Measurements from ENCODE around the gene DNAH12.

Gene DNAH12

DNA sequence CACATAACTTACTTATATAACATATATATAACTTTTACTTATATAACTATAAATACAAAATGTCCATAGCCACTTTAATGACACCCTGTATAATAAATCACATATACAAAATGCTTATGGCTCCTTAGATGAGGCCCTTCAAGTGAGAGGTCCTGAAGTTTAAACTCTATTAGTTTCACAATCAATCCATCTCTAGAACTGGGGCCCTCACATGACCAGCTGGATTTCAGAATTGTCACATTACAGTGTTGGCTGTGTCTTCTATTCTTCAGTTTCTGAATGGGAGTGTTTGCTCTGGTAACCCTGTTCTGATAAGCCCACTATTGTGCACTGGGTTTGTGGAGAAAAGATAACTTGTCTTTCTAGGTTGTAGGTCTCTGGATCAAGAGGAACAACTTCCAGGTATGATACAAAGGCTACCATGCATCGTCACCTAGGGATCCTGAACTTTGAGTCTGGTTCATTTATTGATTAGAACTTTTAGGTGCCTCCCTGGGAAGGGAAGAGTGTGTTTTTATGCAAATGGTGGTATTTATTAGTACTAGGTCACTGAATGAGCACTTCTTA is 107.9 kb downstream of the DNAH12 start:
- Histone ChIP-seq H2BK15ac (ENCODE audit: low read length) (no peak overlapping the region), H3K9ac (ENCODE audit: low read depth, low read length, poor library complexity) (no peak overlapping the region), H3K79me1 (ENCODE audit: low read depth, low read length) (no peaks in the 10 kb centered on the region), H4K91ac (ENCODE audit: low read depth, low read length, poor library complexity) (no peak overlapping the region), H2BK120ac (ENCODE audit: low read depth, low read length) (no peak overlapping the region), H3K4me1 (ENCODE audit: control insufficient read depth in 2 of 2, insufficient read depth in 1 of 2, low read depth in 1 of 2, low read length in 2 of 2) (no peaks in the 10 kb centered on the region), H2AK5ac (ENCODE audit: low read depth, low read length) (no peak overlapping the region), H3K18ac (ENCODE audit: low read length) (no peak overlapping the region), H3K27ac (replicated peaks; ENCODE audit: low read length) (no peak overlapping the region), H3K14ac (ENCODE audit: low read length) (no peak overlapping the region), H3K9me3 (replicated peaks in 1 of 2; ENCODE audit: control insufficient read depth in 2 of 2, insufficient read depth in 1 of 2, low read depth in 1 of 2, low read length in 2 of 2) (no peaks in the 10 kb centered on the region), H3K4me2 (ENCODE audit: insufficient read depth, low read length, poor library complexity, severe bottlenecking) (no peak overlapping the region), H2AFZ (ENCODE audit: low read length) (no peak overlapping the region), H4K8ac (ENCODE audit: low read depth, low read length) (no peak overlapping the region), H2BK5ac (ENCODE audit: low read length) (no peak overlapping the region), H3K27me3 (ENCODE audit: control insufficient read depth in 3 of 3, insufficient read depth in 3 of 3, low read depth in 1 of 3, low read length in 3 of 3) (no peaks in the 10 kb centered on the region), H3K23ac (ENCODE audit: low read depth, low read length, poor library complexity) (no peak overlapping the region), H3K4me3 (ENCODE audit: low read length in 2 of 2) (no peak overlapping the region), H3K36me3 (replicated peaks in 1 of 2; ENCODE audit: control insufficient read depth in 2 of 2, insufficient read depth in 2 of 2, low read length in 2 of 2) (no peaks in the 10 kb centered on the region), H3K4ac (ENCODE audit: low read length) (no peak overlapping the region), H2BK12ac (ENCODE audit: low read length) (no peak overlapping the region)
- no peak for DNase-seq (ENCODE audit: low spot score)
- WGBS, 2 donors (ENCODE audit: extremely low coverage in 2 of 2, insufficient read length in 2 of 2, insufficient replicate concordance in 1 of 2) = no CpG with 5 or more reads among the region's 1 CpG

- no peak overlapping the region for H3K4me3 ChIP-seq (ENCODE audit: low read length in 2 of 2)
- no peaks in the 10 kb centered on the region for H3K36me3 ChIP-seq (replicated peaks in 1 of 2; ENCODE audit: control insufficient read depth in 2 of 2, insufficient read depth in 2 of 2, low read length in 2 of 2)
- no peak overlapping the region for H2BK15ac ChIP-seq (ENCODE audit: low read length)
- H3K9ac ChIP-seq (ENCODE audit: low read depth, low read length, poor library complexity) = no peak overlapping the region
- H3K18ac ChIP-seq (ENCODE audit: low read length) = no peak overlapping the region
- H3K14ac ChIP-seq (ENCODE audit: low read length) = no peak overlapping the region
- H4K8ac ChIP-seq (ENCODE audit: low read depth, low read length) = no peak overlapping the region
- H2BK12ac ChIP-seq (ENCODE audit: low read length) = no peak overlapping the region
- H4K91ac ChIP-seq (ENCODE audit: low read depth, low read length, poor library complexity) = no peak overlapping the region
- WGBS, 2 donors (ENCODE audit: extremely low coverage in 2 of 2, insufficient read length in 2 of 2, insufficient replicate concordance in 1 of 2) = no CpG with 5 or more reads among the region's 4 CpGs
- no peak overlapping the region for H2AK5ac ChIP-seq (ENCODE audit: low read depth, low read length)
- no peaks in the 10 kb centered on the region for H3K4me1 ChIP-seq (ENCODE audit: control insufficient read depth in 2 of 2, insufficient read depth in 1 of 2, low read depth in 1 of 2, low read length in 2 of 2)
- H2BK5ac ChIP-seq (ENCODE audit: low read length) = no peak overlapping the region
- no peaks in the 10 kb centered on the region for H3K9me3 ChIP-seq (replicated peaks in 1 of 2; ENCODE audit: control insufficient read depth in 2 of 2, insufficient read depth in 1 of 2, low read depth in 1 of 2, low read length in 2 of 2)
- H3K27me3 ChIP-seq (ENCODE audit: control insufficient read depth in 3 of 3, insufficient read depth in 3 of 3, low read depth in 1 of 3, low read length in 3 of 3) = no peaks in the 10 kb centered on the region
- no peak overlapping the region for H3K4me2 ChIP-seq (ENCODE audit: insufficient read depth, low read length, poor library complexity, severe bottlenecking)
- DNase-seq (ENCODE audit: low spot score) = no peak
- no peak overlapping the region for H3K27ac ChIP-seq (replicated peaks; ENCODE audit: low read length)
- H3K79me1 ChIP-seq (ENCODE audit: low read depth, low read length) = no peaks in the 10 kb centered on the region
- no peak overlapping the region for H2BK120ac ChIP-seq (ENCODE audit: low read depth, low read length)
- no peak overlapping the region for H3K4ac ChIP-seq (ENCODE audit: low read length)
- H3K23ac ChIP-seq (ENCODE audit: low read depth, low read length, poor library complexity) = no peak overlapping the region
- no peak overlapping the region for H2AFZ ChIP-seq (ENCODE audit: low read length)
Observed at GRCh38 chr3:57434041-57434440, 110.1 kb downstream of the DNAH12 start.

GRCh38 chr3:57423335-57423734 is 120.8 kb downstream of the DNAH12 start:
- Histone ChIP-seq H3K9ac (ENCODE audit: low read depth, low read length, poor library complexity) (no peak overlapping the region), H2BK5ac (ENCODE audit: low read length) (no peak overlapping the region), H2AFZ (ENCODE audit: low read length) (no peak overlapping the region), H3K4me3 (ENCODE audit: low read length in 2 of 2) (no peak overlapping the region), H3K79me1 (ENCODE audit: low read depth, low read length) (no peaks in the 10 kb centered on the region), H3K27me3 (ENCODE audit: control insufficient read depth in 3 of 3, insufficient read depth in 3 of 3, low read depth in 1 of 3, low read length in 3 of 3) (no peaks in the 10 kb centered on the region), H2BK120ac (ENCODE audit: low read depth, low read length) (no peak overlapping the region), H4K8ac (ENCODE audit: low read depth, low read length) (no peak overlapping the region), H3K36me3 (replicated peaks in 1 of 2; ENCODE audit: control insufficient read depth in 2 of 2, insufficient read depth in 2 of 2, low read length in 2 of 2) (no peaks in the 10 kb centered on the region), H3K4ac (ENCODE audit: low read length) (no peak overlapping the region), H2BK12ac (ENCODE audit: low read length) (no peak overlapping the region), H2AK5ac (ENCODE audit: low read depth, low read length) (no peak overlapping the region), H3K14ac (ENCODE audit: low read length) (no peak overlapping the region), H3K27ac (replicated peaks; ENCODE audit: low read length) (peak overlapping the region; percentile 8), H3K23ac (ENCODE audit: low read depth, low read length, poor library complexity) (no peak overlapping the region), H2BK15ac (ENCODE audit: low read length) (no peak overlapping the region), H3K9me3 (replicated peaks in 1 of 2; ENCODE audit: control insufficient read depth in 2 of 2, insufficient read depth in 1 of 2, low read depth in 1 of 2, low read length in 2 of 2) (no peaks in the 10 kb centered on the region), H3K4me1 (ENCODE audit: control insufficient read depth in 2 of 2, insufficient read depth in 1 of 2, low read depth in 1 of 2, low read length in 2 of 2) (peaks cover 0 to 3% of the 10 kb centered on the region in 2 donors), H3K18ac (ENCODE audit: low read length) (no peak overlapping the region), H4K91ac (ENCODE audit: low read depth, low read length, poor library complexity) (no peak overlapping the region), H3K4me2 (ENCODE audit: insufficient read depth, low read length, poor library complexity, severe bottlenecking) (no peak overlapping the region)
- WGBS, 2 donors (ENCODE audit: extremely low coverage in 2 of 2, insufficient read length in 2 of 2, insufficient replicate concordance in 1 of 2) = no CpG with 5 or more reads among the region's 3 CpGs
- DNase-seq (ENCODE audit: low spot score) = peak; percentile 11

- Histone ChIP-seq H3K4me1 (ENCODE audit: control insufficient read depth in 2 of 2, insufficient read depth in 1 of 2, low read depth in 1 of 2, low read length in 2 of 2) (peaks cover 0 to 3% of the 10 kb centered on the region in 2 donors), H2AK5ac (ENCODE audit: low read depth, low read length) (no peak overlapping the region), H2BK15ac (ENCODE audit: low read length) (no peak overlapping the region), H3K9ac (ENCODE audit: low read depth, low read length, poor library complexity) (no peak overlapping the region), H3K9me3 (replicated peaks in 1 of 2; ENCODE audit: control insufficient read depth in 2 of 2, insufficient read depth in 1 of 2, low read depth in 1 of 2, low read length in 2 of 2) (no peaks in the 10 kb centered on the region), H2BK120ac (ENCODE audit: low read depth, low read length) (no peak overlapping the region), H3K14ac (ENCODE audit: low read length) (no peak overlapping the region), H3K36me3 (replicated peaks in 1 of 2; ENCODE audit: control insufficient read depth in 2 of 2, insufficient read depth in 2 of 2, low read length in 2 of 2) (no peaks in the 10 kb centered on the region), H3K79me1 (ENCODE audit: low read depth, low read length) (no peaks in the 10 kb centered on the region), H3K4me2 (ENCODE audit: insufficient read depth, low read length, poor library complexity, severe bottlenecking) (no peak overlapping the region), H4K8ac (ENCODE audit: low read depth, low read length) (no peak overlapping the region), H4K91ac (ENCODE audit: low read depth, low read length, poor library complexity) (no peak overlapping the region), H3K27ac (replicated peaks; ENCODE audit: low read length) (no peak overlapping the region), H2AFZ (ENCODE audit: low read length) (no peak overlapping the region), H3K4me3 (ENCODE audit: low read length in 2 of 2) (no peak overlapping the region), H2BK5ac (ENCODE audit: low read length) (no peak overlapping the region), H3K27me3 (ENCODE audit: control insufficient read depth in 3 of 3, insufficient read depth in 3 of 3, low read depth in 1 of 3, low read length in 3 of 3) (no peaks in the 10 kb centered on the region), H2BK12ac (ENCODE audit: low read length) (no peak overlapping the region), H3K18ac (ENCODE audit: low read length) (no peak overlapping the region), H3K4ac (ENCODE audit: low read length) (no peak overlapping the region), H3K23ac (ENCODE audit: low read depth, low read length, poor library complexity) (no peak overlapping the region)
- no CpG with 5 or more reads among the region's 5 CpGs for WGBS, 2 donors (ENCODE audit: extremely low coverage in 2 of 2, insufficient read length in 2 of 2, insufficient replicate concordance in 1 of 2)
- no peak for DNase-seq (ENCODE audit: low spot score)
Observed at GRCh38 chr3:57421336-57421735, 122.8 kb downstream of the DNAH12 start.

Measured in neuronal stem cell (in vitro differentiated cells).